Femur (tissue), 1 donor: Measurements from ENCODE around the gene CADM1.

Experiments
- DNase-seq: peaks from one replicate; pipeline ENCODE4 v3.0.0-alpha.2; 2017

Gene CADM1

DNA sequence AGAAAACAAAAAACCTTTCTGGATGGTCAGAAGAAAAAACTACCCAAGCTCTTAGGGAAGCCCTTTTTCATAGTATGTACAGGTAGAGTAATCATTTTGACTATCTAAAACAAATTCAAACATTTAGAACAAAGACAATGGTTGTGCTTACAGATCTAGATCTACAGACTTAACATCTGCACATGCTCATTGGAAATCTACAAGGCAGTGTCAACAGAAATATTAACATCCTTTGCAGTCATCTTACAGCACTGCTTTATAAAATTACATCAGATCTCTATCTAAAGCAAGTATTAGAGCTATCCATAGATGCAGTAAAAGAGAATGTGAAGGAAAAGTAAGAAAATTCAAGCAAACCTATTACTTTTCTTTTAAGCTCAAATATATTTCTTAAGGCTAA, 110.3 kb downstream of the CADM1 start:
- DNase-seq: no peak

DNA sequence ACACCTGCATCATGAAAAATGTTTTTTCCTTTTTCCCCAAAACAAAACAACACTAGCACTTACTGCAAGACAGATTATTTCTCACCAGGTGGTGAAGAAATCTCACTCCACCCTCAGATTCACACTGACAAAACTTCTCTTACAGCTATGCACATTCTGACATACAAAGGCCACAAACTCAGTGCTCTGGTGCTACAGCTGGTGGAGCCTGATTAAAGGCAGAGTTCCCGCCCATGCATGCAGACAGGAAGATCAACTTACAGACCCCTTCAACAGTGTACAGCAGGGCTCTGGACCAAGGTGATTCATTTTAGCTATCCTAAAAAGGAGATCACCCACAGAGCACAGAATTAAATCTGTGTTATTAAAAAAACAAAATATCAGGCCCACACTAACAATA, 112.6 kb downstream of the CADM1 start:
- no peak for DNase-seq

DNA sequence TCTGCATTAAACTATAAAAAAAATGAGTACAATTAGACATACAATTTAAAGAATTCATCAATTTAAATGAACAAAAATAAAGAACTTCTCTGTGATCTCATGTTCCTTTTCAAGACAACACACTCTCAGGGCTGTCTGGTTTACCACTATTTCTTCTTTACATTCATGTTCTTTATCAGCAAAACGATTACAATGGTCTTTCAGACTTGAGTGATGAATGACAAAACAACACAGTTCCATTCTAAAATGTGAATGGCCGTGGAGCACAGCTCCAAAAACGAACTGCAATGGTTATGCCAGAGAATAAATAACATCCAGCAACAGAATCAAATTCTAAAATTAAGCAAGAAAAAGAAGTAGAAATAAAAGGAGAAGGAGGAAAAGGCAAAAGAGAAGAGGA, 113.1 kb downstream of the CADM1 start:
- no peak for DNase-seq

DNA sequence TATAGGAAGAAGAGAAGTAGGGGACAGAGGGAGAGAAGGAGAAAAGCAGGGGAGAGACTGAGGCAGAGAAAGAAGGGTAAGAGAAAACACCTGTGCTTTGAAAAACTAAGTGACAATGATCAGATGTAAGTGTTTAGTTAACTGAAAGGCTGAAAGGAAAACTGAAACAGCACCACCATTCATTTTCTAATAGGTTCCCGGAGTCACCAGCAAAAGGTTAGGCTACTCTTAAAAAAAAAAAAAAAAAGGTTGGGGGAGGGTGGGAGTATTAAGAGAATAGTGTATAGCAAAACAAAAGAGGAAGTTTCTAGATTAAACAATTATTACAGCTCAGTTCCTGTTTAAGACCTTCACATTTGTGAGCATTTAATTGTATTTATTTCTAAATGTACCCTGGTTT, 113.8 kb downstream of the CADM1 start:
- DNase-seq: no peak

DNA sequence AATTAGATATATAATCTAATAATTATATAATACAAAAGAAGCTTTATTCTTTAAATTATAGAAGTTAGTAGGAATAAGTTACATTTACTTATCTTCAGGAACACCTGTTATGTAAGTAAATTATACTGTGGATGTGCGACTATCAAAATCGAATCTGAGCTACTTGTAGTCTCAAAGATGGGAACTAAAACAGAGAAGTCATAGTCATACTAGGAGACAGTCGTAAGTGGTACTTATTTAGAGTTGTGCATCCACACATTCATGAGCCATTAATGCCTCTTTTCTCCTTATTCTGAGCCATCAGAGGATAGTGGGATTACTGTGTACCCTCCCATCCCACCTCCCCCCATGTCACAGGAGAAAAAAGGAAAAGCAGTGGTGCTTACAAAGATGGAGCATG, 114.4 kb downstream of the CADM1 start:
- no peak for DNase-seq

DNA sequence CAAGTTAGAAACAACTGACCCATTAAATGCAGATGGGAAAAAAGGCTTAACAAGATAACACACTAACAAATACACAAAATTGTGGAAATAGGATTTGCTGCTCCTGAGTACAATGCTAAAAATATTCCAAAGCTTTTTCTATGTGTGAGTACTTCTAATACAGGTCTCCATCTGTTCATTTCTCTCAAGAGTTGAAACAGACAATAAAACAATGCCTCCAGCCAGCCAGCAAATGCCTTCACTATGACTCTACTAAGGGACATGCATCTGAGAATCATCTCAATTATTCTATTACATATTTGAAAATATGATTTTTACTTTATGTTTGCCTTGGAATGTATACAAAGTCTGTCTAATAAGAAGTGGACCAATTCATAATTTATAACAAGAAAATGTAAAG, 119.0 kb downstream of the CADM1 start:
- no peak for DNase-seq

DNA sequence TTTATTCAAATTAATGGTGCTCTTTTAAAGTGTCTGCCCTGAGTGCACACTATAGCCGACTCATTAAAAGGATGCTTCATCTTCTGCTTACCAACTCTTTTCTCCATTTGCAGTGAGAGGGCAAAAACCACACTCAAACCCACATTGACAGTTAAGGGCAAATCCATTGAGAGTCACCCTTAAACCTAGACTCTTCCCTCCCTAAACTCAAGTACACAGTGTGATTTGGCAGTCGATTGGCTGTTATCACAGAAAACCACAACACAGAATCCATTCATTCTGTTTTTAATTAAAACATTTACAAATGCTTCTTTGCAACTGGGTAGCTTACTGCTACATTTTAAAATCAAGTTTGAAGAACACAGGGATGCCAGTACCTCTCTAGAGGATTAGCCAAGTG, 120.0 kb downstream of the CADM1 start:
- DNase-seq: no peak

DNA sequence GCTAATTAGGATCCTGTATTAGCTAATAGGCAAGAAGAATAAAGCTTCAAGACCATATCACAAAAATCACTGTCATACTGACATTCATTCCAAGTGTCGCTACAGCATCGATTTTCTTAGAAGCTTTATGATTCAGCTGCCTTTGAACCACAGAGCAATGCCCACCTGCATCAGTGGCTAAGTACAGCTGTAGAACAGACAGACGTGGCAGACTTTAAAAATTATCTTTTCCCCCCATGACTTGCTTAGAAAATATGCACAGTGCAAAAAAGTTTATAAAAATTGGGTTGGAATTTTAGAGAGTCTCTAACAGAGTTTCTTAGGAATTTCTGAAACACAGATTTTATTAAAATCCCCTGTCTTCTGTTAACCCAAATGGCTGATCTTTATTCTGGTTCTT, 120.8 kb downstream of the CADM1 start:
- no peak for DNase-seq

DNA sequence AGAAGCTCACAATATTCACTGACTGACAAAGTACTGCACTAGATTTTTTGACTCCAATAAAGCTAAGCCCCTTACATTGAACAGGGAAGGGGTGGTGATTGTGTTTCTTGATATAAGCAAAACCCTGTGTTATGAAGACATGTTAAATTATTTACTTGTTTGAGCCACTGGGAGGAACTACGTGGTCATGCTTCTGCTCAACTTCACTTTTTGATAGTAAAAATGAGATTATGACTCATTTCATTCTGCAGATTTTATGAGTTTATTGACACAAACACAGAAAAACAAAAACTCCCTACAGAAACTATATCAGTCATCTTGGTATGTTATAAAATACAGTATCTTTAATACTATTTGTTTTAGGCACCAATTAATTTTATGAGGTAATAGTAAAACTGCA, 124.7 kb downstream of the CADM1 start:
- no peak for DNase-seq

DNA sequence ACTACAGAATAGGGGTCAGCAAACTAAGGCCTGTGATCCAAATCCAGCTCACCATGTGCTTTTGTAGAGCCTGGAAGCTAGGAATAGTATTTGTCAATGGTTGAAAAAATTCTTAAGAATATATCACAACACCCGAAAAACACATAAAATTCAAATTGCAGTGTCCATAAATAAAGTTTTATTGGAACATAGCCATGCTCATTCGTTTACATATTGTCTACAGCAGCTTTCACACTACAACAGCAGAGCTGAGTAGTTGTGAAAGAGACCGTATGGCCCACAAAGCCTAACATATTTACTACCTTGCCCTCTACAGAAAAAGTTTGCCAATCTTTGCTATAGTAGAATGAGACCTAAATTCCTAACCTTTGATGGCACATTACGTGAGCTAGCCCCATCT, 125.7 kb downstream of the CADM1 start:
- no peak for DNase-seq

DNA sequence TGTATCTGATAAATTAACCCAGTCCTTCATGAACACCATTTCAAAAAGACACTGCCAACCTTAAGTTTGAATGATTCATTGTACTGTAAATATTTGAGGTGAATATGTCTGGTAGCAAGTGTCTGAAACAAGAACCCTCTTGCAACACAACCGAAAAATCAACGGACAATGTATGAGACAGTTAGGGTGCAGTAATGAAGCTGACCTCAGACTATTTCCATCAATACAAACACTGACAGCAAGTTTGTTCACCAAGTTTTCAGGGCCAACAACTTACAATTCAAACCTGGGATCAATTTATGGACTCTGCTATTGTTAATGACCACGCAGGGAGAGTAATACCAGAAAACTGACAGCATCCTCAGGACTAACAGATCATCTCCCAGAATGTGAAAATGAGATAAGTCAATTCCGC, 126.3 kb downstream of the CADM1 start:
- no peak for DNase-seq

DNA sequence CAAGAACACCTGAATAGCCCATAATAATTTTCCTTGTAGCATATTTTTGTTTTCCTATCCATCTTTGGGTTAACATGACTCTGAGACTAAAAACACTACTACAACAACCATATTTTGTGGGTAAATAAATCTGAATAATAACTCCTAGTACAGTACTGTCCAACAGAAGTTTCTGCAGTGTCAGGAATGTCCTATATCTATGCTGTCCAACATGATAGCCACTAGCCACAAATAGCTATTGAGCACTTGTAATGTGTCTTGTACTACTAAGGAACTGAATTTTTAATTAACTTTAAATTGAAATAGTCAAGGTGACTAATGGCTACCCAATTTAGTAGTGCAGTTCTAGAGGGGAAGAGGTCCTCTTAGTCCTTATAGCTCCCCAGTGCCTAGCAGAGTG, 135.6 kb downstream of the CADM1 start:
- DNase-seq: no peak

DNA sequence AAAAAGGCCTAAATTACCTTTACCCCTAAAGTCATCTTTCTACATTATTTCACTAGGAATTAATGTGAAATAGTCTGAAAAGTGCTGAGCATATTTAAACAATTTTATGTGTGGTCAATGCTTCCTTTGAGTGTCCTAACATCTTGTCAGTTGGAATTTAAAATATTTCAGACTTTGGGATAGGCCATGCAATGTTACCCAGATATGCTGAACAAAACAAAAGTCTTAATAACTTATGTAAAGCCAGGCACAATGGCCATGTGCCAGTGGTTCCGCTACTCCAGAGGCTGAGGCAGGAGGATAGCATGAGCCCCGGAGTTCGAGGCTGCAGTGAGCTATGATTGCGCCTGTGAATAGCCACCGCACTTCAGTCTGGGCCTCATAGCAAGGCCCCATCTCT, 137.4 kb downstream of the CADM1 start:
- no peak for DNase-seq

DNA sequence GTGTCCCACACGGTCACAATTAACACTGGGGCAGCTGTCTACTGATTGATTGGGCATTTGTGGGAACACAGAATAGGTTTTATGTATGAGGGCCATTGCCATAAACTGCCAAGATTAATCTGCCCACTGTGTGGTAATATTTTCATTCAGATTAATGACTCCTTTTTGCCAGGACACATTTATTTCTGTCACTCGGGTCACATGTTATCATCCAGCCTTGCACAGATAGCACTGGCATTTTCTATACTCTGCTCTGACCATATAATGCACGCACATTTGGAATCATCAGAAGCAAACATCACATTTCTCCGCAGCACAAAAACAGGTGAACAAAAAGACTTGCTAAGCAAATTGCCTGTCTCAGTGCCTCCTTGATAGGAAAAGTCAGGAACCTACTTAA, 138.3 kb downstream of the CADM1 start:
- DNase-seq: no peak

DNA sequence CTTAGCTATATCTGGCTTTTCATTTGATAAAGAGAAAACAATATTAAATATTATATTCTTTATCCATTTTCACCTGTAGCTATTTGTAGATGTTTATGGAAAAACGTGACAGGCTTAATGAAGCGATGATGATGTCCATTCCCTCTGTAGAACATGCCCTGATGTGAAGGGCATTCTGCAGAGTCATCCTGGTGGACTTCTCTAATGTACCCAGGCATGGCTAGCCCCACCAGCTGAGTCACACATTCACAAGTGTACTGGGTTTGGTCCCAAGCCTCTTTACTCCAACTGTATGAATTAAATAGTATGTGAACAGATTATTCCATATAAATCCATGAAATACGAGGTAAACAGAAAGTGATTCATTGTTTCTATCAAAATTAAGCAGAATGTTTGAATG, 139.3 kb downstream of the CADM1 start:
- DNase-seq: no peak

DNA sequence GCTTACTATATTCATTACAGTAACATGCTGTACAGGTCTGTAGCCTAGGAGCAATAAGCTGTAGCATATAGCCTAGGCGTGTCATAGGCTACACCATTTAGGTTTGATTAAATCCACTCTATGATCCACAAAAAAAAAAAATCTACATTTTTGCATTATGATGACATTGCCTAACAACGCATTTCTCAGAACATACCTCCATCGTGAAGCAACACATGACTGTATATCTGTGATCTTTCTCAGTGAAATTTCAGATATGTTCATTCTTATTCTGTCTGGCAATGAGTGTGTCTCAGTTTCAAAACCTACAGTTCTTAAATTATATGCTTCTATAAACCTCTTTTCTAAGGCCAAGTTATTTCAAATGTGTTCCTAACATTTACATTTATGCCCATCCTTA, 140.3 kb downstream of the CADM1 start:
- DNase-seq: no peak

DNA sequence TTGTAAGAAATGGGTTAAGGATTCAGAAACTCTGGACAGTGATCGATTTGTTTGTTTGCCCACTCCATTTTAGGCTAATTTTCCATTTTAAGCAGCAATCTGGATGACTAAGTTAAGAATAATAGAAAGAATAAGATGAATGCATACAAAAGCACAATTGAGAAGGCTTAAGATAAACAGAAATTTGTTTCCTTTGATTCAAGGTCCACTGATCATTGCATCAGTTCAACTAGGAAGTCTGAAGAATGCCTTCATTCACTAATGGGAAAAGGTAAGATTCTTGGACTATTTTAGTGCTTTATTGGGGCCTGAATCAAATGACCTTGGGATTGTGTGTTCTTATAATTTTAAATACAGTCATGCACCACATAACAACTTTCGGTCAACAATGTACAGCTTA, 140.8 kb downstream of the CADM1 start:
- no peak for DNase-seq

DNA sequence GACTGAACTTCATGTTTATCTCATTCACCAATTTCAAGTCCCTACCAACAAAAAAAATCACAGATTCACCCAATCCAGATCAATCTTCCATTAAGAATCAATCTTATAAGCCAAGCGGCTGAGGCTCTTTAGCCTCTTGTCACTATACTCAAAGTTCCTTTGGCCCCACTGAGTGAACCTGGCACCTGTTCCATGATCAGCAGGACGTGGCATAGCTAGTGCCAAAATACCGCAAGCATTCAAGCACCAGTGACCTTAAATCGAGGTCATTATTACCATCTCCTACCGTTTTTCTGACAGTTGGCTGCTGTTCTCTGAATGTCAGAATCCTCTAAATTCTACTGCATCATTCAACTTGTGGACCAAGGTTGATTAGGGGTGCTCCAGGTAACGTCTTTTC, 141.2 kb downstream of the CADM1 start:
- no peak for DNase-seq

DNA sequence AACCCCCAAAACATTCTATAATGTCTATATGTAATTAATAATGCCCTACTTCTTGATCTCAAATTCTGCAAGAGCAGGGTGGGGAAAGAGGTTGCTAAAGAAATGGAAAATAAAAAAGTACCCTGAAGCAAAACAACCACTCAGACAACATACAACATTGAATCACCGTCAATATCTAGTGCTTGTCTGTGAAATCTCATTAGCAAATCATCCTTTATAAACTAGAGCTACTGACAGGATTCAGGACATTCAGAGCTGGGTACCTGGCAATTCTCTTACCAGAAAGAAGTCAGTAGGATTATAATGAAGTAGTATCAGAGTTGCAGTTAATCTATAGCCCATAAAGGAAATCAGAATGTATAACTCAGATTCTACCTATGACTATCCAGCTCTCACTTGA, 143.2 kb downstream of the CADM1 start:
- no peak for DNase-seq

DNA sequence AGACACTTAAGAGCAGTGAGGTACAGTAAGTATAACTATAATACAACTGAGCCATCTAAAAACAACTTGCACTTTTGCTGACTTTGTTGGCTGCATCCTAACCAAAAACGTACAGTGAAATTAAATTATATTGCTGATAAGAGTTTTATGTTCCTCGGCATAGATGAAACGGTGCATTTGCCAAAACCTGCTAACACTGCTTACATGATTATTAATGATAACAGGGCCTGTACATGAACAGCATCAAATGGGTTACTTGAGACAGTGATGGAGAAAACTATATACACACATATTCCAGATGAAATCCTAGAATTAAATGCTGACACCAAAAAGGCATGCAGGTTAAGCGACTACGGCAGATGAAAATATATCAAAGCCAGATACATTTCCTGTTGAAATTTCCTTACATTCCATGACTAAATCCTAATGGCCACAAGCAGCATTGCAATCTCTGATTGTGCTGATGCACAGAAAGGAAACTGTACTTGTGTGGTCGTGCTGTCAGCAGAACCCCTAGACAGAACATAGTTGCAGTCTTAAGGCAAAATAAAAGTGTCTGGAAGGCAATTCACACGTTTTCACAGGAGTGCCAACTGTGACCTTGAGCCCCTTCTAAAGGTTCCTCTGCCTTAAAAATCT, 143.9 kb downstream of the CADM1 start:
- no peak for DNase-seq

DNA sequence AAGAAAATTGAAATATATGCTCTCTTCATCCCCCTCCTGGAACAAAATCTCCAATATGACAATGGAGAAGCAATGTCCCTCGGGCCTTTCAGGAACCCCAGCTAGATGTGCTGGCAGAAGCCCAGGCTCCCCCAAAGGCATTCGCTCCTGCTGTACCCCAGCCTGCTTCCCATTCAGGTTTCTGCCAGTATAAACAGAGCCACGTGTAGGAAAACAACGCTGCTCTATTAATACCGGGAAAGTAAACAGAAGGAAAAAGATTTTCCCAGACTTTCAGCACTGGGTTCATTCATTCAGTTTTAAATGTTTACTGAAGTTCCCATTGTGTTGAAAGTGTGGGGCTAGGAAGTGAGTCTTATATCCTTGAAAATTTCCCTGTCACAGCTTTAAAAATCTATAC, 147.1 kb downstream of the CADM1 start:
- no peak for DNase-seq

DNA sequence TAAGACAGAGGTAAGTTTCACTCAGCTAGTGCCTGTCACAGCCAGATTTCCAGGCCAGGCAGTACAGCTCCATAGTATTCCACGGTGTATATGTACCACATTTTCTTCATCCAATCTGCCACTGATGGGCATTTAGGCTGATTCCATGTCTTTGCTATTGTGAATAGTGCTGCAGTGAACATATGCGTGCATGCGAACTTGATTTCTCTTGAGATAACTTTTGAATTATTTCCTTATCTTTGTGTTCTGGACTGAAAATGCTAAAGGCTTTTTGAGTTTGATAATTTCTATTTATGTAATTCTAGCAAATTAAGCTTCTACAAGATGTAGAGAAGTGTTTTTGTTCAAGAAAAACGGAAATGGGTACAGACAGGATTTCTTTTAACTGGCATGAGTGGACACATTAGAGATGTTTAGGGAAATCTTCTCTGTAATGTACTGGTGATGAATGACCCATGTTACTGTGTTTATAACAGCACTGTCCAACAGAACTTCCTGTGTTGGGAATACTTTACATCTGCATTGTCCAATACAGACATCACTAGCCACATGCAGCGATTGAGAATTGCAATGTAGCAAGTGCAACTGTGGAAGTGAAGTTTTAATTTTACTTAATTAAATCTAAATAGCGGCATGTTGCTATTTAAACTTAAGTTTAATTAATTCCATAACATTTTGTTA, 151.3 kb downstream of the CADM1 start:
- no peak for DNase-seq

DNA sequence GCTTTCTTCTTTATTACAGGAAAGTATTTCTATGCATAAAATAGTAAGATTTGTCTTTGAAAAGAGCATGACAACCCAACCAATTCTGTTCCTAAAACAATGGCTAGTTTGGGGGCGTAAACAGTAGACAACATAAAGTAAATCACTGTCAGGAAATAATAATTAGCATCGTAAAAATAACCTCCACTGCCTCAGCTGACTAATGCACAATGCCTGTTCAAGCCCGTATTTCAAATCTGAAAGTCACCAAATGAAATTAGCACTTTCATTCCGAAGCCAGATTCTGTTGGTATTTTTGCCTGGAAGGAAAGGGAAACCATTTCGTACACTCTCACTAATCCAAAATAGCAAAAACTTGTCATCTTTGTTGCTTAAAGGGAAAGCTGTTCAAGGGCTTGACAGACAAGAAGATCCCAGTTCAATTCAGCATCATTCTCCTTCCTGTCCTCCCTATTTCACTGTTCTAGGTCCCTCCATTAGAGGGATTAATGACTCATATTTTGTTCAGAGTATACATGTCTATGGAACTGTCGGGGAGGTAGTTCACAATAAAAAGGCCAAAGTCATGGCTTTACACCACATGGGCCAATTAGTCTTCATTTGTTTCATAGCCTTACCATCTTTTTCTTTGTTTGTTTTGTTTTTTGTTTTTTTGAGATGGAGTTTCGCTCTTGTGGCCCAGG, 154.7 kb downstream of the CADM1 start:
- no peak for DNase-seq

DNA sequence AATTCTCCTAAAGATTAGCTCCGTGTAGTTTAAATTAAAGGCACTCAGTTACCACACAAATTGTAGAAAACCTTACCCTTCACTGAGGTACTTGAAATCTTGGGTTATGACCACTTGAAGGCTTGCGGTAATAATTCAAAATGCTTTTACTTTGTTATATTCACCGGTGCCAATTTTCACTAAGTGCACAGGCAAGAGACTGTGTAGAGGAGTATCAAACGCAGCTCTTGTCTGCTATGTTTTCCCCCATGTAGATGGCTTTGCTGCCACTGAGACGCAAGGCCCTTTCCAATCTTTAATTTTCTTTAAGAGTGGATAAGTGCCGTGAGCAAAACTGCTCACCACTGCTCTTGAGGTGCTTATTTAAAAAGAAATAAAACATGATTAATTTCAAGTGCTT, 155.8 kb downstream of the CADM1 start:
- no peak for DNase-seq

DNA sequence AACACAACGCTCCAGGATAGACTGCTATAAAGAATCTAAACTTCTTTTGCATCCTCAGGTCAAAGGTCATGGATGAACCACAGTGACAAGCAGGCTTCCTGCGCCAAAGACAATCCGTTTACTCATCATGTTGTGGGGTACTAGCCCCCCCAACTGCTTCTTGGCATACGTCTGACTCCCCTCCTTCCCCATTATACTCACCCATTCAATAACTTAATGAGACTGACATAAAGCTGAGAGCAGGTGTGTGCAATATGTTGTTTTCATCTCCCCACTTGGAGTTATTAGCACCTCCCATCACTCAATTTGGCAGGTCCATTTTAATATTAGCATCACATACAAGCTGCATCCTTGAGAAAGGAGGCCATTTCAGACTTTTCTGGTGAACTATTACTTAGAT, 157.1 kb downstream of the CADM1 start:
- no peak for DNase-seq
